HepG2 (cell line): ENCODE measurements around the gene ZFAND6.
"Not testable (repeated sequence)": the region's sequence is repeated elsewhere in the genome, so short reads cannot be mapped to it uniquely, and the experiment has no call there.

Source experiments
- HIVEP1 ChIP-seq: sonication (generic); formaldehyde crosslinking; IDR thresholded peaks from 2 replicates; pipeline ENCODE4 v1.4.0; 2020; ENCODE audit warnings: mild to moderate bottlenecking, missing genetic modification reagents
- IKZF1 ChIP-seq: fragments of 450-650 bp; IDR thresholded peaks from 2 replicates; pipeline ENCODE4 v1.7.1; 2016
- TF ChIP-seq, protein P1 (sequence below): sonication (generic); formaldehyde crosslinking; IDR thresholded peaks from 2 replicates; pipeline ENCODE4 v1.5.0; 2020; ENCODE audit warnings: mild to moderate bottlenecking, missing genetic modification reagents, moderate library complexity
- TF ChIP-seq, protein P2 (sequence below): sonication (generic); formaldehyde crosslinking; IDR thresholded peaks from 2 replicates; pipeline ENCODE4 v1.4.0; 2020; ENCODE audit warnings: missing genetic modification reagents

DNA sequence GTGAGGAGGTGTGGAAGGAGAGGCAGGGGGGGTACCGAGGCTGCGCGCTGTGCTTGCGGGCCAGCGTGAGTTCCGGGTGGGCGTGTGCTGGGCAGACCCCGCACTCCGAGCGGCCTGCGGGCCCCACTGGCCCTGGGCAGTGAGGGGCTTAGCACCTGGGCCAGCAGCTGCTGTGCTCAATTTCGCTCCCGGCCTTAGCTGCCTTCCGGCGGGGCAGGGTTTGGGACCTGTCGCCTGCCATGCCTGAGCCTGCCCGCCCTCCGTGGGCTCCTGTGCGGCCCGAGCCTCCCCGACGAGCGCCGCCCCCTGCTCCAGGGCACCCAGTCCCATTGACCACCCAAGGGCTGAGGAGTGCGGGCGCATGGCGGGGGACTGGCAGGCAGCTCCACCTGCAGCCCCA lies 43.0 kb upstream of the ZFAND6 start:
- TF ChIP-seq HIVEP1 (CRISPR knock-in tag); IKZF1: not testable (repeated sequence)
- TF ChIP-seq, protein P1, sequence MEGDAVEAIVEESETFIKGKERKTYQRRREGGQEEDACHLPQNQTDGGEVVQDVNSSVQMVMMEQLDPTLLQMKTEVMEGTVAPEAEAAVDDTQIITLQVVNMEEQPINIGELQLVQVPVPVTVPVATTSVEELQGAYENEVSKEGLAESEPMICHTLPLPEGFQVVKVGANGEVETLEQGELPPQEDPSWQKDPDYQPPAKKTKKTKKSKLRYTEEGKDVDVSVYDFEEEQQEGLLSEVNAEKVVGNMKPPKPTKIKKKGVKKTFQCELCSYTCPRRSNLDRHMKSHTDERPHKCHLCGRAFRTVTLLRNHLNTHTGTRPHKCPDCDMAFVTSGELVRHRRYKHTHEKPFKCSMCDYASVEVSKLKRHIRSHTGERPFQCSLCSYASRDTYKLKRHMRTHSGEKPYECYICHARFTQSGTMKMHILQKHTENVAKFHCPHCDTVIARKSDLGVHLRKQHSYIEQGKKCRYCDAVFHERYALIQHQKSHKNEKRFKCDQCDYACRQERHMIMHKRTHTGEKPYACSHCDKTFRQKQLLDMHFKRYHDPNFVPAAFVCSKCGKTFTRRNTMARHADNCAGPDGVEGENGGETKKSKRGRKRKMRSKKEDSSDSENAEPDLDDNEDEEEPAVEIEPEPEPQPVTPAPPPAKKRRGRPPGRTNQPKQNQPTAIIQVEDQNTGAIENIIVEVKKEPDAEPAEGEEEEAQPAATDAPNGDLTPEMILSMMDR (CRISPR knock-in tag): not testable (repeated sequence)
- TF ChIP-seq, protein P2, sequence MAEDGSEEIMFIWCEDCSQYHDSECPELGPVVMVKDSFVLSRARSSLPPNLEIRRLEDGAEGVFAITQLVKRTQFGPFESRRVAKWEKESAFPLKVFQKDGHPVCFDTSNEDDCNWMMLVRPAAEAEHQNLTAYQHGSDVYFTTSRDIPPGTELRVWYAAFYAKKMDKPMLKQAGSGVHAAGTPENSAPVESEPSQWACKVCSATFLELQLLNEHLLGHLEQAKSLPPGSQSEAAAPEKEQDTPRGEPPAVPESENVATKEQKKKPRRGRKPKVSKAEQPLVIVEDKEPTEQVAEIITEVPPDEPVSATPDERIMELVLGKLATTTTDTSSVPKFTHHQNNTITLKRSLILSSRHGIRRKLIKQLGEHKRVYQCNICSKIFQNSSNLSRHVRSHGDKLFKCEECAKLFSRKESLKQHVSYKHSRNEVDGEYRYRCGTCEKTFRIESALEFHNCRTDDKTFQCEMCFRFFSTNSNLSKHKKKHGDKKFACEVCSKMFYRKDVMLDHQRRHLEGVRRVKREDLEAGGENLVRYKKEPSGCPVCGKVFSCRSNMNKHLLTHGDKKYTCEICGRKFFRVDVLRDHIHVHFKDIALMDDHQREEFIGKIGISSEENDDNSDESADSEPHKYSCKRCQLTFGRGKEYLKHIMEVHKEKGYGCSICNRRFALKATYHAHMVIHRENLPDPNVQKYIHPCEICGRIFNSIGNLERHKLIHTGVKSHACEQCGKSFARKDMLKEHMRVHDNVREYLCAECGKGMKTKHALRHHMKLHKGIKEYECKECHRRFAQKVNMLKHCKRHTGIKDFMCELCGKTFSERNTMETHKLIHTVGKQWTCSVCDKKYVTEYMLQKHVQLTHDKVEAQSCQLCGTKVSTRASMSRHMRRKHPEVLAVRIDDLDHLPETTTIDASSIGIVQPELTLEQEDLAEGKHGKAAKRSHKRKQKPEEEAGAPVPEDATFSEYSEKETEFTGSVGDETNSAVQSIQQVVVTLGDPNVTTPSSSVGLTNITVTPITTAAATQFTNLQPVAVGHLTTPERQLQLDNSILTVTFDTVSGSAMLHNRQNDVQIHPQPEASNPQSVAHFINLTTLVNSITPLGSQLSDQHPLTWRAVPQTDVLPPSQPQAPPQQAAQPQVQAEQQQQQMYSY (CRISPR knock-in tag): not testable (repeated sequence)
